Natural killer cell (primary cell): ENCODE measurements around the gene TPGS2. TPM values are rescaled to one million over a fixed set of nuclear protein-coding genes. Genes with fewer than 3 reads are reported as not detected.

Experiments
- ATAC-seq, 3 donors: fragments of 150-1000 bp in 2 of 3; fragments of 200-7000 bp in 1 of 3; cut with Tn5 transposase; 1 replicate in 1 of 3; 2 replicates in 2 of 3; pipeline ENCODE4 v1.10.0; 2021; ENCODE audit warnings: mild to moderate bottlenecking in 2 of 3, moderate library complexity in 2 of 3
- DNase-seq, 2 donors: peaks; one replicate each; pipeline versions ENCODE4 v3.0.0 to v3.0.0-alpha.2; 2013 to 2021; ENCODE audit warnings: mixed read lengths in 1 of 2
- H3K27ac ChIP-seq: one replicate; pipeline ENCODE4 v1.5.1; 2013; ENCODE audit warnings: mild to moderate bottlenecking, low read length
- H3K27me3 ChIP-seq: one replicate; pipeline ENCODE4 v1.6.1; 2013; ENCODE audit warnings: low read length; ENCODE audit not compliant: control insufficient read depth, insufficient read depth
- H3K36me3 ChIP-seq: one replicate; pipeline ENCODE4 v1.6.1; 2013; ENCODE audit warnings: low read length; ENCODE audit not compliant: control insufficient read depth, insufficient read depth
- H3K4me1 ChIP-seq: one replicate; pipeline ENCODE4 v1.6.1; 2013; ENCODE audit warnings: low read length; ENCODE audit not compliant: control insufficient read depth, insufficient read depth
- H3K4me3 ChIP-seq: one replicate; pipeline ENCODE4 v1.5.1; 2013; ENCODE audit warnings: low read length
- H3K9me3 ChIP-seq: one replicate; pipeline ENCODE4 v1.6.1; 2013; ENCODE audit warnings: low read length; ENCODE audit not compliant: control insufficient read depth, insufficient read depth
- H3K27ac Mint-ChIP-seq, 2 donors: one replicate each; pipeline ENCODE4 v1.8.0; 2022; ENCODE audit warnings: mild to moderate bottlenecking in 2 of 2, mixed read lengths in 2 of 2, moderate library complexity in 1 of 2
- H3K27me3 Mint-ChIP-seq, 2 donors: one replicate each; pipeline ENCODE4 v1.8.0; 2022; ENCODE audit warnings: low read depth in 2 of 2, mixed read lengths in 2 of 2
- H3K36me3 Mint-ChIP-seq: one replicate; pipeline ENCODE4 v1.8.0; 2022; ENCODE audit warnings: mixed read lengths
- H3K4me1 Mint-ChIP-seq, 2 donors: one replicate each; pipeline ENCODE4 v1.8.0; 2022; ENCODE audit warnings: mixed read lengths in 2 of 2
- H3K4me3 Mint-ChIP-seq: one replicate; pipeline ENCODE4 v1.8.0; 2022; ENCODE audit warnings: mild to moderate bottlenecking, moderate library complexity, mixed read lengths
- H3K9me3 Mint-ChIP-seq, 2 donors: one replicate each; pipeline ENCODE4 v1.8.0; 2022; ENCODE audit warnings: mixed read lengths in 2 of 2
- CTCF ChIP-seq: fragments of 200-600 bp; IDR thresholded peaks from one replicate; pipeline ENCODE4 v1.8.0; 2022; ENCODE audit warnings: antibody characterized with exemption
- WGBS: methylation state at CpG from one replicate; pipeline ENCODE4 v1.1.7; 2013; ENCODE audit warnings: missing lambda C conversion rate; ENCODE audit not compliant: insufficient coverage; 5-methylcytosine and 5-hydroxymethylcytosine counted together
- intact Hi-C: fragments of 100-400 bp; cut with micrococcal nuclease; formaldehyde crosslinking; loops from one replicate; pipeline ENCODE4 v1.14.2; 2022
- total RNA-seq, 4 donors: library from RNA; stranded (reverse); fragments of 120-200 nt in 1 of 4; gene quantifications; one replicate each; pipeline versions ENCODE4 v1.2.3 to v1.2.4, GENCODE V29; 2013 to 2022

TPGS2 gene
- total RNA-seq, 3 donors from 2014 or later (not counting 1 experiment from before 2014, with no cell fraction given) = 27.0 to 36.0 (median 33.7) TPM

GRCh38 chr18:36825526-36825925, 3.3 kb downstream of the TPGS2 start:
- no peaks in the 10 kb centered on the region for H3K36me3 Mint-ChIP-seq
- H3K27me3 Mint-ChIP-seq = no peaks in the 10 kb centered on the region
- H3K27me3 ChIP-seq = no peaks in the 10 kb centered on the region
- no peak overlapping the region for H3K4me3 ChIP-seq
- no peak overlapping the region for H3K27ac Mint-ChIP-seq
- no peaks in the 10 kb centered on the region for H3K9me3 ChIP-seq
- H3K4me1 Mint-ChIP-seq = peaks cover 23 to 36% of the 10 kb centered on the region in 2 donors
- ATAC-seq (no peak), DNase-seq (no peak)
- TF ChIP-seq CTCF = no peak
- intact Hi-C loops = loop anchor here (5.0 kb wide), 1 partner anchor 853 kb away; the partner anchor contains the start of gene RMP24
- peaks cover 17% of the 10 kb centered on the region for H3K4me1 ChIP-seq
- no peaks in the 10 kb centered on the region for H3K9me3 Mint-ChIP-seq
- no peak overlapping the region for H3K4me3 Mint-ChIP-seq
- no peak overlapping the region for H3K27ac ChIP-seq
- H3K36me3 ChIP-seq = no peaks in the 10 kb centered on the region

- no peaks in the 10 kb centered on the region for H3K4me1 ChIP-seq
- no peak for TF ChIP-seq CTCF
- no peaks in the 10 kb centered on the region for H3K27me3 ChIP-seq
- H3K9me3 ChIP-seq = no peaks in the 10 kb centered on the region
- DNase-seq = no peak
- Mint-ChIP-seq H3K36me3 (peaks cover 8% of the 10 kb centered on the region), H3K27me3 (no peaks in the 10 kb centered on the region), H3K9me3 (no peaks in the 10 kb centered on the region), H3K4me3 (no peak overlapping the region), H3K27ac (no peak overlapping the region), H3K4me1 (peaks cover 0 to 4% of the 10 kb centered on the region in 2 donors)
- no peak overlapping the region for H3K27ac ChIP-seq
- intact Hi-C loops = no loop called here
- no peak overlapping the region for H3K4me3 ChIP-seq
- 100% methylated on average over 4 of the region's 4 CpGs for WGBS
- ATAC-seq = no peak
- peaks cover 16% of the 10 kb centered on the region for H3K36me3 ChIP-seq
Measured at GRCh38 chr18:36821681-36822080, 7.1 kb downstream of the TPGS2 start.

GRCh38 chr18:36819621-36820020, 9.2 kb downstream of the TPGS2 start:
- Mint-ChIP-seq H3K36me3 (peaks cover 8% of the 10 kb centered on the region), H3K9me3 (no peaks in the 10 kb centered on the region), H3K4me1 (peaks cover 0 to 4% of the 10 kb centered on the region in 2 donors), H3K27ac (no peak overlapping the region), H3K4me3 (no peak overlapping the region), H3K27me3 (no peaks in the 10 kb centered on the region)
- H3K4me3 ChIP-seq = no peak overlapping the region
- no peak for TF ChIP-seq CTCF
- no peaks in the 10 kb centered on the region for H3K9me3 ChIP-seq
- no peak for ATAC-seq
- H3K27me3 ChIP-seq = no peaks in the 10 kb centered on the region
- no peak overlapping the region for H3K27ac ChIP-seq
- H3K36me3 ChIP-seq = peaks cover 19% of the 10 kb centered on the region
- intact Hi-C loops = no loop called here
- no peaks in the 10 kb centered on the region for H3K4me1 ChIP-seq
- DNase-seq = no peak

- Histone ChIP-seq H3K9me3 (no peaks in the 10 kb centered on the region), H3K4me1 (no peaks in the 10 kb centered on the region), H3K27ac (no peak overlapping the region), H3K27me3 (no peaks in the 10 kb centered on the region), H3K36me3 (peaks cover 21% of the 10 kb centered on the region), H3K4me3 (no peak overlapping the region)
- H3K9me3 Mint-ChIP-seq = no peaks in the 10 kb centered on the region
- DNase-seq (no peak), ATAC-seq (no peak)
- peaks cover 15% of the 10 kb centered on the region for H3K36me3 Mint-ChIP-seq
- no peak overlapping the region for H3K27ac Mint-ChIP-seq
- intact Hi-C loops = no loop called here
- H3K4me3 Mint-ChIP-seq = no peak overlapping the region
- no peaks in the 10 kb centered on the region for H3K4me1 Mint-ChIP-seq
- 100% methylated on average over 3 of the region's 3 CpGs for WGBS
- TF ChIP-seq CTCF = no peak
- H3K27me3 Mint-ChIP-seq = no peaks in the 10 kb centered on the region
Measured at GRCh38 chr18:36818652-36819051, 10.2 kb downstream of the TPGS2 start.
